Measurements from ENCODE around the gene PSTPIP1.

- no peak for TF ChIP-seq CHD1 (IDR thresholded peaks at IDR 0.05; ENCODE audit: low read depth, low read length)
- TF ChIP-seq USF2 (IDR thresholded peaks at IDR 0.05; ENCODE audit: low read depth, low read length), result no peak
These were observed 49.5 kb downstream of the PSTPIP1 start for GRCh38 chr15:77044228-77045042.
